HepG2 (cell line): Measurements from ENCODE around the gene PCDHGA2. TPM values are rescaled to one million over a fixed set of nuclear protein-coding genes. Genes with fewer than 3 reads are reported as not detected.

Experiments
- ATAC-seq: fragments of 200-7000 bp; cut with Tn5 transposase; 3 replicates; pipeline ENCODE4 v1.9.1; 2020; ENCODE audit warnings: mild to moderate bottlenecking, moderate library complexity
- BruUV-seq: library from RNA; stranded (reverse); fragments of 400-500 nt; replicated peaks from 2 replicates; lab custom pipeline; 2021; lab: Mats Ljungman, UMichigan
- CTCF ChIA-PET: fragments of 300-600 bp; formaldehyde crosslinking; extraction: SDS; loops from one replicate; lab custom pipeline; 2021; ENCODE audit warnings: low total read pairs, inconsistent platforms, low intra/inter-chr PET ratio; lab: Yijun Ruan, JAX
- POLR2A ChIA-PET: fragments of 350-600 bp; sonication (Branson Sonifier 250); formaldehyde crosslinking; loops from one replicate; lab custom pipeline; 2020; ENCODE audit warnings: antibody characterized with exemption, inconsistent platforms; lab: Yijun Ruan, JAX
- DNase-seq: peaks from one replicate; pipeline ENCODE4 v3.0.0-alpha.2; 2015; ENCODE audit warnings: low spot score
- FAIRE-seq: peaks from 3 replicates; lab custom pipeline; 2011; peaks lifted over from hg19 to GRCh38; lab: Jason Lieb, UNC
- H2AFZ ChIP-seq: one replicate; pipeline ENCODE4 v1.6.1; 2011; ENCODE audit warnings: low read length, inconsistent platforms
- H3K27ac ChIP-seq: fragments of 300-600 bp; 3 replicates; pipeline ENCODE4 v1.8.0; 2011; ENCODE audit warnings: mixed run types, mild to moderate bottlenecking, mixed read lengths, low read length, inconsistent platforms; ENCODE audit not compliant: insufficient read depth; ENCODE audit errors: extremely low read length
- H3K27me3 ChIP-seq, 2 experiments: fragments of 200-600 bp in 1 of 2; 2 replicates in 1 of 2; 3 replicates in 1 of 2; pipeline versions ENCODE4 v1.6.0 to v1.8.0; 2011; ENCODE audit warnings: low read length in 2 of 2, mild to moderate bottlenecking in 2 of 2, moderate library complexity in 2 of 2, inconsistent platforms in 1 of 2; ENCODE audit not compliant: insufficient read depth in 2 of 2, control insufficient read depth in 1 of 2
- H3K36me3 ChIP-seq, 2 experiments: fragments of 200-600 bp in 1 of 2; replicated peaks in 1 of 2; 2 replicates in 1 of 2; 3 replicates in 1 of 2; pipeline versions ENCODE4 v1.5.1 to v1.8.0; 2011; ENCODE audit warnings: low read length in 2 of 2, inconsistent platforms in 1 of 2; ENCODE audit not compliant: insufficient read depth in 2 of 2, control insufficient read depth in 1 of 2
- H3K4me1 ChIP-seq: 2 replicates; pipeline ENCODE4 v1.5.1; 2012; ENCODE audit warnings: low read length, inconsistent platforms; ENCODE audit not compliant: insufficient read depth
- H3K4me2 ChIP-seq: 2 replicates; pipeline ENCODE4 v1.6.0; 2011; ENCODE audit warnings: low read depth, low read length, inconsistent platforms
- H3K4me3 ChIP-seq, 3 experiments: fragments of 200-600 bp in 1 of 3; sonication (generic), shearing (Covaris generic) in 1 of 3; replicated peaks in 1 of 3; 2 replicates each; pipeline ENCODE4 v1.5.1; 2011 to 2016; ENCODE audit warnings: low read length in 3 of 3, inconsistent platforms in 2 of 3, low read depth in 2 of 3, mild to moderate bottlenecking in 2 of 3, control low read depth in 1 of 3, mixed read lengths in 1 of 3; ENCODE audit not compliant: insufficient read depth in 1 of 3
- H3K79me2 ChIP-seq: one replicate; pipeline ENCODE4 v1.6.1; 2011; ENCODE audit warnings: low read length, inconsistent platforms; ENCODE audit not compliant: insufficient read depth
- H3K9ac ChIP-seq: 2 replicates; pipeline ENCODE4 v1.6.0; 2011; ENCODE audit warnings: mild to moderate bottlenecking, low read depth, low read length, inconsistent platforms; ENCODE audit not compliant: insufficient read depth
- H3K9me3 ChIP-seq: 2 replicates; pipeline ENCODE4 v1.5.1; 2012; ENCODE audit warnings: mild to moderate bottlenecking, low read length
- H4K20me1 ChIP-seq: 2 replicates; pipeline ENCODE4 v1.6.0; 2011; ENCODE audit warnings: inconsistent platforms, mild to moderate bottlenecking, low read length, moderate library complexity; ENCODE audit not compliant: insufficient read depth
- AGO2 ChIP-seq: fragments of 200-400 bp; formaldehyde crosslinking; optimal IDR thresholded peaks from 2 replicates; pipeline ENCODE3; 2017; ENCODE audit warnings: mild to moderate bottlenecking, low read depth, low read length, moderate library complexity
- KDM6A ChIP-seq: IDR thresholded peaks from 2 replicates; pipeline ENCODE4 v1.6.1; 2016; ENCODE audit warnings: low read depth
- ZNF292 ChIP-seq: sonication (generic); formaldehyde crosslinking; IDR thresholded peaks from 2 replicates; pipeline ENCODE4 v1.8.1; 2022; ENCODE audit warnings: mild to moderate bottlenecking, low read depth, missing genetic modification reagents, borderline replicate concordance
- WGBS: methylation state at CpG from one replicate; pipeline ENCODE4 v1.1.6; 2017; ENCODE audit warnings: low lambda C conversion rate; 5-methylcytosine and 5-hydroxymethylcytosine counted together
- in situ Hi-C: cut with HindIII; loops from 2 replicates; pipeline ENCODE4 v1.10.0; 2017; ENCODE audit warnings: low pct_unique_long_range_greater_than_20kb; ENCODE audit not compliant: extremely low pct_ligation_motif_present
- intact Hi-C: fragments of 100-400 bp; cut with micrococcal nuclease; formaldehyde crosslinking; loops from one replicate; pipeline ENCODE4 v1.10.0; 2022; ENCODE audit not compliant: unreplicated experiment
- polyA plus RNA-seq, 8 experiments: library from polyadenylated mRNA; depleted of rRNA in 3 of 8; stranded (reverse) in 7 of 8; unstranded in 1 of 8; fragments of >200 nt; fragmentation: Illumina TruSeq in 4 of 8; extraction: Trizol in 4 of 8; gene quantifications; 2 replicates each; pipeline versions ENCODE4 v1.2.1 to v1.2.3, GENCODE V29; 2011 to 2016; ENCODE audit warnings: low read depth in 4 of 8, missing spikeins in 1 of 8, mixed read lengths in 1 of 8; ENCODE audit not compliant: insufficient read depth in 1 of 8
- total RNA-seq, 5 experiments: library from RNA; depleted of rRNA; stranded (reverse); fragments of >200 nt; fragmentation: Illumina TruSeq; extraction: Trizol; gene quantifications; 2 replicates each; pipeline ENCODE4 v1.2.3, GENCODE V29; 2016; ENCODE audit warnings: low read depth in 1 of 5
- TF ChIP-seq, protein P1 (sequence below): sonication (generic); formaldehyde crosslinking; IDR thresholded peaks from 2 replicates; pipeline ENCODE4 v1.9.0; 2022; ENCODE audit warnings: low read depth, missing genetic modification reagents
- TF ChIP-seq, protein P2 (sequence below): sonication (generic); formaldehyde crosslinking; IDR thresholded peaks from 2 replicates; pipeline ENCODE4 v1.8.0; 2022; ENCODE audit warnings: low read depth, missing genetic modification reagents

The PCDHGA2 gene
- total and polyA plus RNA-seq, 2 of the 13 experiments (the other 11 are each of a cell fraction or from before 2014, with no cell fraction given) = 0.04 to 0.11 TPM

DNA sequence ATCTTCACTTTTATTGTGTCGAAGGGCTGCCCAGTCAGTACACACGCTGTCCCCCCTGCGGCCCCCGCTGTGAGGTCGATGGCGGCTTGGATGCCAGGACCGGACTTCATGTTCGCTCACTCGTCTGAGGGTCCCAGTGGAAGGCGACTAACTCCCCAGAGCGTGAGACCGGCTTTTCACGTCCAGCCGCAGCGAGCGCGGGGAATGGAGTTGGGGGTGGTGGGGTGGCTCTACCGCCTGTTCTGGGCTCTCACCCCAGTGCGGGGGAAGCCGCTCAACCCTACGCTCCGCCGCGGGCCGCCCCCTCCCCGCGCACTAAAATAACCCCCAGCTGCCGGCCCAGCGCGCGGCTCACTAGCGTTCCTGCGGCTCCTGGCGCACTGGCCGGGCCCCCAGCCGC, 34.8 kb upstream of the PCDHGA2 start, which contains the start of gene SLC25A2:
Gene SLC25A2 (minus strand): TSS at position 294 of the 400 bp plus-strand sequence. CDS start 184 bp downstream, at position 110.
- in situ Hi-C loops (no loop called here), intact Hi-C loops (no loop called here)
- ATAC-seq = no peak
- no peaks in the 10 kb centered on the region for H3K27me3 ChIP-seq
- H2AFZ ChIP-seq = no peak within 1 kb of the TSS
- H3K9ac ChIP-seq = no peak within 1 kb of the TSS
- H3K36me3 ChIP-seq = no peaks in the 10 kb centered on the region
- no peak for FAIRE-seq
- no peaks in the 10 kb centered on the region for H4K20me1 ChIP-seq
- no peak within 1 kb of the TSS for H3K27ac ChIP-seq
- peak; percentile 25 for TF ChIP-seq AGO2
- TF ChIP-seq, protein P1, sequence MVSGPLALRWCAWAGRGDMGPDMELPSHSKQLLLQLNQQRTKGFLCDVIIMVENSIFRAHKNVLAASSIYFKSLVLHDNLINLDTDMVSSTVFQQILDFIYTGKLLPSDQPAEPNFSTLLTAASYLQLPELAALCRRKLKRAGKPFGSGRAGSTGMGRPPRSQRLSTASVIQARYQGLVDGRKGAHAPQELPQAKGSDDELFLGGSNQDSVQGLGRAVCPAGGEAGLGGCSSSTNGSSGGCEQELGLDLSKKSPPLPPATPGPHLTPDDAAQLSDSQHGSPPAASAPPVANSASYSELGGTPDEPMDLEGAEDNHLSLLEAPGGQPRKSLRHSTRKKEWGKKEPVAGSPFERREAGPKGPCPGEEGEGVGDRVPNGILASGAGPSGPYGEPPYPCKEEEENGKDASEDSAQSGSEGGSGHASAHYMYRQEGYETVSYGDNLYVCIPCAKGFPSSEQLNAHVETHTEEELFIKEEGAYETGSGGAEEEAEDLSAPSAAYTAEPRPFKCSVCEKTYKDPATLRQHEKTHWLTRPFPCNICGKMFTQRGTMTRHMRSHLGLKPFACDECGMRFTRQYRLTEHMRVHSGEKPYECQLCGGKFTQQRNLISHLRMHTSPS (CRISPR knock-in tag) = no peak
- TF ChIP-seq, all 625 proteins: peak for 1
- BruUV-seq = no TSS peak
- Histone ChIP-seq H3K4me3 (no peak within 1 kb of the TSS), H3K4me2 (no peak within 1 kb of the TSS), H3K9me3 (peaks cover 46% of the 10 kb centered on the region), H3K79me2 (no peaks in the 10 kb centered on the region), H3K4me1 (no peaks in the 10 kb centered on the region)
- ChIA-PET POLR2A (no interaction called here), CTCF (no interaction called here)
- 95% methylated on average over 21 of the region's 36 CpGs for WGBS
- DNase-seq = no peak

DNA sequence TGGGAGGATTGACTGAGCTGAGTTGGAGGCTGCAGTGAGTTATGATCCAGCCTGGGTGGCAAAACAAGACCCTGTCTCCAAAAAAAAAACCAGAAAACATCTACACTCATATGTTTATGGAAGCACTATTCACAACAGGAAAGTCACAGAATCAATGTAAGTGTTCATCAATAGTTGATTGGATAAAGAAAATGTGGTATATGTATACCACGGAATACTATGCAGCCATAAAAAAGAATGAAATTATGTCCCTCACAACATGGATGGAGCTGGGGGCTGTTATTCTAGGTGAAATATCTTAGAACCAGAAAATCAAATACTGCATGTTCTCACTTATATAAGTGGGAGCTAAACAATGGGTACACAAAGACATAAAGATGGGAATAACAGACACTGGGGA, 31.9 kb upstream of the PCDHGA2 start:
- no peaks in the 10 kb centered on the region for H3K4me1 ChIP-seq
- no peak overlapping the region for H3K27ac ChIP-seq
- no peak overlapping the region for H3K4me3 ChIP-seq
- no peaks in the 10 kb centered on the region for H3K36me3 ChIP-seq
- H3K9me3 ChIP-seq = peaks cover 46% of the 10 kb centered on the region
- FAIRE-seq = no peak
- TF ChIP-seq ZNF292 (CRISPR knock-in tag) = no peak
- TF ChIP-seq KDM6A (CRISPR knock-in tag) = no peak
- TF ChIP-seq, protein P2, sequence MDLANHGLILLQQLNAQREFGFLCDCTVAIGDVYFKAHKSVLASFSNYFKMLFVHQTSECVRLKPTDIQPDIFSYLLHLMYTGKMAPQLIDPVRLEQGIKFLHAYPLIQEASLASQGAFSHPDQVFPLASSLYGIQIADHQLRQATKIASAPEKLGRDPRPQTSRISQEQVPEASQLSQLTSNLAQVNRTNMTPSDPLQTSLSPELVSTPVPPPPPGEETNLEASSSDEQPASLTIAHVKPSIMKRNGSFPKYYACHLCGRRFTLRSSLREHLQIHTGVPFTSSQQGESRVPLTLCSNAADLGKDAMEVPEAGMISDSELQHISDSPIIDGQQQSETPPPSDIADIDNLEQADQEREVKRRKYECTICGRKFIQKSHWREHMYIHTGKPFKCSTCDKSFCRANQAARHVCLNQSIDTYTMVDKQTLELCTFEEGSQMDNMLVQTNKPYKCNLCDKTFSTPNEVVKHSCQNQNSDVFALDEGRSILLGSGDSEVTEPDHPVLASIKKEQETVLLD (CRISPR knock-in tag) = no peak
- no peaks in the 10 kb centered on the region for H3K27me3 ChIP-seq
- ATAC-seq = no peak
- H4K20me1 ChIP-seq = no peaks in the 10 kb centered on the region
- no peak overlapping the region for H3K4me2 ChIP-seq
- no peaks in the 10 kb centered on the region for H3K79me2 ChIP-seq
- no peak for DNase-seq
- no peak overlapping the region for H2AFZ ChIP-seq
- POLR2A ChIA-PET = no interaction called here
- BruUV-seq = no TSS peak
- 26% methylated on average over 1 of the region's 1 CpG for WGBS
- intact Hi-C loops (no loop called here), in situ Hi-C loops (no loop called here)
- CTCF ChIA-PET = no interaction called here
- no peak overlapping the region for H3K9ac ChIP-seq
